Rectal smooth muscle tissue (tissue), 1 donor: ENCODE data around the gene SCGB3A1.

Experiments
- H3K27ac ChIP-seq: one replicate; pipeline ENCODE4 v1.7.0; 2013; ENCODE audit warnings: low read depth, low read length, inconsistent platforms
- H3K27me3 ChIP-seq: one replicate; pipeline ENCODE4 v1.7.0; 2013; ENCODE audit warnings: low read length; ENCODE audit not compliant: control insufficient read depth, insufficient read depth
- H3K36me3 ChIP-seq: one replicate; pipeline ENCODE4 v1.7.0; 2013; ENCODE audit warnings: low read length; ENCODE audit not compliant: control insufficient read depth, insufficient read depth
- H3K4me1 ChIP-seq: one replicate; pipeline ENCODE4 v1.7.0; 2013; ENCODE audit warnings: low read length; ENCODE audit not compliant: control insufficient read depth, insufficient read depth
- H3K4me3 ChIP-seq: one replicate; pipeline ENCODE4 v1.7.0; 2013; ENCODE audit warnings: low read length
- H3K9ac ChIP-seq: one replicate; pipeline ENCODE4 v1.7.0; 2013; ENCODE audit warnings: low read length

Gene SCGB3A1

DNA sequence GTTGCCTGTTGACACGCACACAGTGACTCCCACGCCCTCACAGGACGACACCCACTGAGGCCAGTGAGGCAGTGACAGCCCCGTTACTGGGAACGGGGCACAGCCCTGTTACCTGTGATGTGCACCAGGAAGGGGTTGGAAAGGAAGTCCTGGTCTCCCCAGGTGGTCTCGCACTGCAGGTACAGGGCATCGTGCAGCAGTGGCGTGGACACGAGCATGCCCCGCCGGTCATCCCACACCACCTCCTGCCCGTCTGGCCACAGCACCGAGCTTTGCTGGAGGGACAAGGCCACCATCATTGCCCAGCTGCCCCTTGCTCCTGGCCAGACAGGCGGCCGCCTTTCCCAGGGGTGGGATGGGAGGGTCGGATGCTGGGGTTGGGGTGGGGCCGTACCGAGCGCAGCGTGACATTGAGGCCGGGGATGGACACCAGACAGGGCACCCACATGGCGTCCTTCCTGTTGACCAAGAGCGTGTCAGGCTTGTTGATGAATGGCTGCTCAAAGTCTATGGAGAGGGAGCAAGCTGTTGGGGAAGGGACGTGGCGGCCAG, 38.6 kb upstream of the SCGB3A1 start:
- H3K4me1 ChIP-seq, result no peaks in the 10 kb centered on the region
- no peak overlapping the region for H3K27ac ChIP-seq
- H3K9ac ChIP-seq, result no peak overlapping the region
- no peaks in the 10 kb centered on the region for H3K36me3 ChIP-seq
- no peak overlapping the region for H3K4me3 ChIP-seq
- H3K27me3 ChIP-seq, result no peaks in the 10 kb centered on the region

GRCh38 chr5:180628827-180629750, 37.8 kb upstream of the SCGB3A1 start:
- Histone ChIP-seq H3K9ac (no peak overlapping the region), H3K4me1 (no peaks in the 10 kb centered on the region), H3K27me3 (no peaks in the 10 kb centered on the region)

GRCh38 chr5:180628211-180628610, 36.9 kb upstream of the SCGB3A1 start:
- Histone ChIP-seq H3K4me1 (no peaks in the 10 kb centered on the region), H3K36me3 (no peaks in the 10 kb centered on the region), H3K4me3 (no peak overlapping the region), H3K27ac (no peak overlapping the region), H3K27me3 (no peaks in the 10 kb centered on the region), H3K9ac (no peak overlapping the region)

More at GRCh38 chr5:180628827-180629750, 37.8 kb upstream of the SCGB3A1 start:
- H3K4me3 ChIP-seq, result no peak overlapping the region
- H3K27ac ChIP-seq, result no peak overlapping the region
- no peaks in the 10 kb centered on the region for H3K36me3 ChIP-seq

GRCh38 chr5:180627386-180628120, 36.3 kb upstream of the SCGB3A1 start:
- no peak overlapping the region for H3K27ac ChIP-seq

GRCh38 chr5:180626661-180627385, 35.5 kb upstream of the SCGB3A1 start:
- no peak overlapping the region for H3K4me3 ChIP-seq
- H3K4me1 ChIP-seq, result no peaks in the 10 kb centered on the region
- no peaks in the 10 kb centered on the region for H3K27me3 ChIP-seq
- no peak overlapping the region for H3K27ac ChIP-seq
- H3K9ac ChIP-seq, result no peak overlapping the region
- H3K36me3 ChIP-seq, result no peaks in the 10 kb centered on the region

More at GRCh38 chr5:180627386-180628120, 36.3 kb upstream of the SCGB3A1 start:
- Histone ChIP-seq H3K36me3 (no peaks in the 10 kb centered on the region), H3K9ac (no peak overlapping the region), H3K4me3 (no peak overlapping the region), H3K27me3 (no peaks in the 10 kb centered on the region), H3K4me1 (no peaks in the 10 kb centered on the region)

GRCh38 chr5:180625791-180626660, 34.7 kb upstream of the SCGB3A1 start:
- H3K27me3 ChIP-seq, result no peaks in the 10 kb centered on the region

DNA sequence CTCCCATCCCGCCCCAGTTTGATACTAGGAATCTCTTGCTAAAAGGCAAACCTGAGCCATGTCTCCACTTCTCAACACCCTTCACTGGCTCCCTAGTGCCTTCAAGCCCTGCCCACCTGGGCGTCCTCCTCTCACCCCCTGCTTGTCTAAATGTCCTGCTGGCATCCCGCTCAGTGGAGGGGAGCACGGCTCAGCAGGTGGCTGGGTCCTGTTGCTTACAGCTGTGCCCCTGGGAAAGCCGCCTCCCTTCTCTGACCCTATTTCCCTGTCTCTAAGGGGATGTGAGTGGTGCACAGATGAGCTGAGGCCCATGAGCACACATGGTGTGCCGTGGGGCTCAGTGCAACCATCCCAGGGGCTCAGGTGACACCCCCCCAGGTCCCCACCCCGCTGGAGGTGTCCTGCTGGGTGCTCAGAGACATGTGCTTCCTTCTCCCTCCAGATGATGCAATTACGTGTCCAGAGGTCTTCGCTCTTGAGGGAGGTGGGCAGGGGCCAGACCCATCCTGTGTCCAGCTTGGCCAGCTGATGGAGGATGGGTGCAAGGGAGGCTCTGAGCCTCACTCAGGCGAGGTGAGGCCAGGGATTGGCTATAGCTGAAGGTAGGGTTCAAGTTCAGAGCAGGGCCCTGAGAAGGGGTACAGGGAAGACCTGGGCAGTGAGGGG, 34.0 kb upstream of the SCGB3A1 start:
- Histone ChIP-seq H3K4me1 (no peaks in the 10 kb centered on the region), H3K27me3 (no peaks in the 10 kb centered on the region), H3K9ac (no peak overlapping the region), H3K36me3 (no peaks in the 10 kb centered on the region), H3K27ac (no peak overlapping the region), H3K4me3 (no peak overlapping the region)

More at GRCh38 chr5:180625791-180626660, 34.7 kb upstream of the SCGB3A1 start:
- Histone ChIP-seq H3K36me3 (no peaks in the 10 kb centered on the region), H3K4me1 (no peaks in the 10 kb centered on the region), H3K27ac (no peak overlapping the region), H3K9ac (no peak overlapping the region), H3K4me3 (no peak overlapping the region)

GRCh38 chr5:180624587-180624986, 33.3 kb upstream of the SCGB3A1 start:
- Histone ChIP-seq H3K4me1 (no peaks in the 10 kb centered on the region), H3K27ac (no peak overlapping the region), H3K36me3 (no peaks in the 10 kb centered on the region), H3K4me3 (no peak overlapping the region), H3K27me3 (no peaks in the 10 kb centered on the region), H3K9ac (no peak overlapping the region)

DNA sequence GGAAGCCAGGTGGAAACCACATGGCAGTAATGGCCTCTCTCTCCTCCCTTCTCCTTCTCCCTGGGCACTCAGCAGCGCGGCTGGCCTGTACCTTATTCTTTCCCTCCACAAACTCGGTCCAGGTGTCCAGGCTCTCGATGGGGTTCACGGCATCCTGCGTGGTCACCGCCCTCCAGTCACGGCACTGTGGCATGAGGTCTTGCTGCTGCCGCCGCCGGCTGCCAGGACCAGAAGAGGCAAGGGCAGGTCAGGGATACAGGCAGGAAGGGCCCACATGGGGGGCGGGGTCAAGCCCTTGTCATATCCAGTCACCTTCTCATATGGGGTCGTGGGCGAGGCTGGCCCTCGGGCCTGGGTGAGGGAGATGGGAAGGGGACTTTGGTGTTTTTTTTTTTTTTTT, 32.5 kb upstream of the SCGB3A1 start:
- H3K27me3 ChIP-seq, result no peaks in the 10 kb centered on the region
- H3K27ac ChIP-seq, result no peak overlapping the region
- H3K4me1 ChIP-seq, result no peaks in the 10 kb centered on the region
- no peak overlapping the region for H3K4me3 ChIP-seq
- H3K9ac ChIP-seq, result no peak overlapping the region
- no peaks in the 10 kb centered on the region for H3K36me3 ChIP-seq

DNA sequence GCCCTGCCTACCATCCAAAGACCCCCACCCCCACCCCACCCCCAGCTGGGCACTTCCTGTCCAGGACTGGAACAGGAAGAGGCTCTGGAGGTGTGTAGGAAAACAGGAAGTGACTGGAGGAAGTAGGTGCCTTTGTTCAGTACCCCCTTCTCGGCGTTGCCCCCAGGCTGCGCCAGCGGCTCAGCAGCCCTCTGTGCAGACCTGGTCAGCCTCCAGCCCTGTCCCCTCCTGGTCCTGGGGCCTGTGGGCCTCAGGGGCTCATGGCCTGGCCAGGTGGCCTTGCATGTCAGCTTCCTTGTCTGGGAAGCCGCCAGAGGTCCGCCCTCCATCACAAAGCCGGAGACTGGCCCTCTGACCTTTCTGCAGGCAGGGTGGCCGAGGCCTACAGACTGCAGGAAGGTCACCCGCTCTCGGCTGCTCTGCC, 32.1 kb upstream of the SCGB3A1 start:
- no peak overlapping the region for H3K27ac ChIP-seq
- no peak overlapping the region for H3K4me3 ChIP-seq
- no peaks in the 10 kb centered on the region for H3K4me1 ChIP-seq
- no peaks in the 10 kb centered on the region for H3K27me3 ChIP-seq
- H3K36me3 ChIP-seq, result no peaks in the 10 kb centered on the region
- H3K9ac ChIP-seq, result no peak overlapping the region

GRCh38 chr5:180622910-180623309, 31.6 kb upstream of the SCGB3A1 start:
- H3K4me3 ChIP-seq, result no peak overlapping the region
- no peak overlapping the region for H3K9ac ChIP-seq
- H3K4me1 ChIP-seq, result no peaks in the 10 kb centered on the region
- H3K27ac ChIP-seq, result no peak overlapping the region
- no peaks in the 10 kb centered on the region for H3K36me3 ChIP-seq
- no peaks in the 10 kb centered on the region for H3K27me3 ChIP-seq
